H1 (cell line): ENCODE results near the gene TRIM75. TPM values are rescaled to one million over a fixed set of nuclear protein-coding genes. Genes with fewer than 3 reads are reported as not detected.
"Not testable (repeated sequence)": the region's sequence is repeated elsewhere in the genome, so short reads cannot be mapped to it uniquely, and the experiment has no call there.

Experiments used
- CTCF ChIA-PET: fragments of 300-600 bp; sonication (Branson Sonifier 250); formaldehyde crosslinking; loops from one replicate; lab custom pipeline; 2021; ENCODE audit not compliant: partially characterized antibody; lab: Charles Lee
- POLR2A ChIA-PET: fragments of 300-600 bp; sonication (Branson Sonifier 250); formaldehyde crosslinking; loops from one replicate; lab custom pipeline; 2021; ENCODE audit warnings: inconsistent platforms; ENCODE audit not compliant: partially characterized antibody; lab: Charles Lee
- DNase-seq, 2 experiments: peaks; one replicate each; pipeline versions ENCODE4 v3.0.0 to v3.0.0-alpha.2; 2010 to 2022; ENCODE audit warnings: low spot score in 2 of 2, low read depth in 1 of 2, mixed read lengths in 1 of 2
- FAIRE-seq: peaks from 2 replicates; lab custom pipeline; 2011; peaks lifted over from hg19 to GRCh38; lab: Jason Lieb, UNC
- H2AFZ ChIP-seq: 2 replicates; pipeline ENCODE4 v1.8.1; 2012; ENCODE audit warnings: low read length, inconsistent platforms
- H2AK5ac ChIP-seq: 2 replicates; pipeline ENCODE4 v1.6.1; 2013; ENCODE audit warnings: low read depth, low read length
- H2BK120ac ChIP-seq: replicated peaks from 2 replicates; pipeline ENCODE3; 2013; ENCODE audit warnings: low read depth, low read length, inconsistent platforms
- H2BK12ac ChIP-seq: 2 replicates; pipeline ENCODE4 v1.6.1; 2013; ENCODE audit warnings: low read depth, low read length
- H2BK15ac ChIP-seq: 2 replicates; pipeline ENCODE4 v1.6.1; 2013; ENCODE audit warnings: low read length
- H2BK20ac ChIP-seq: 2 replicates; pipeline ENCODE4 v1.6.1; 2013; ENCODE audit warnings: low read length
- H2BK5ac ChIP-seq: 2 replicates; pipeline ENCODE4 v1.6.1; 2013; ENCODE audit warnings: low read depth, low read length
- H3K14ac ChIP-seq: 2 replicates; pipeline ENCODE4 v1.6.1; 2013; ENCODE audit warnings: inconsistent platforms; ENCODE audit not compliant: insufficient read length
- H3K18ac ChIP-seq: 2 replicates; pipeline ENCODE4 v1.6.1; 2013; ENCODE audit warnings: low read length; ENCODE audit errors: extremely low read depth
- H3K23ac ChIP-seq: 2 replicates; pipeline ENCODE4 v1.6.1; 2013; ENCODE audit warnings: inconsistent platforms; ENCODE audit not compliant: insufficient read length
- H3K23me2 ChIP-seq: 2 replicates; pipeline ENCODE4 v1.6.1; 2013; ENCODE audit warnings: low read depth, low read length
- H3K27ac ChIP-seq: 2 replicates; pipeline ENCODE4 v1.6.1; 2011; ENCODE audit warnings: low read depth, low read length, inconsistent platforms
- H3K27me3 ChIP-seq, 4 experiments: replicated peaks in 1 of 4; 1 replicate in 1 of 4; 2 replicates in 3 of 4; pipeline versions ENCODE4 v1.6.1 to v1.8.1; 2011 to 2013; ENCODE audit warnings: low read length in 3 of 4, mild to moderate bottlenecking in 3 of 4, inconsistent platforms in 2 of 4, mixed read lengths in 2 of 4, moderate library complexity in 1 of 4; ENCODE audit not compliant: control insufficient read depth in 3 of 4, insufficient read depth in 3 of 4; ENCODE audit errors: extremely low read depth in 1 of 4
- H3K36me3 ChIP-seq, 4 experiments: 2 replicates each; pipeline versions ENCODE4 v1.6.1 to v1.8.1; 2011 to 2013; ENCODE audit warnings: mild to moderate bottlenecking in 4 of 4, low read length in 3 of 4, moderate library complexity in 2 of 4, control low read depth in 1 of 4, inconsistent platforms in 1 of 4; ENCODE audit not compliant: insufficient read depth in 4 of 4, control insufficient read depth in 2 of 4
- H3K4ac ChIP-seq: replicated peaks from 2 replicates; pipeline ENCODE3; 2013; ENCODE audit warnings: low read length, low read depth, mixed read lengths, inconsistent platforms; ENCODE audit not compliant: insufficient read length
- H3K4me1 ChIP-seq, 4 experiments: replicated peaks in 1 of 4; 1 replicate in 1 of 4; 2 replicates in 3 of 4; pipeline versions ENCODE4 v1.6.1 to v1.8.1; 2011 to 2013; ENCODE audit warnings: low read length in 3 of 4, inconsistent platforms in 2 of 4, mixed read lengths in 1 of 4; ENCODE audit not compliant: insufficient read depth in 4 of 4, control insufficient read depth in 3 of 4
- H3K4me2 ChIP-seq, 2 experiments: 2 replicates each; pipeline versions ENCODE4 v1.6.1 to v1.8.1; 2011 to 2013; ENCODE audit warnings: low read depth in 2 of 2, low read length in 2 of 2, control low read depth in 1 of 2, inconsistent platforms in 1 of 2, mild to moderate bottlenecking in 1 of 2; ENCODE audit not compliant: insufficient read depth in 1 of 2
- H3K4me3 ChIP-seq, 4 experiments: fragments of 200-600, 300-600 bp in 1 of 4; sonication (generic), shearing (Covaris generic), sonication (Bioruptor Twin) in 1 of 4; 2 replicates each; pipeline versions ENCODE4 v1.5.1 to v1.8.1; 2011 to 2016; ENCODE audit warnings: low read length in 4 of 4, low read depth in 3 of 4, control low read depth in 2 of 4, inconsistent platforms in 2 of 4, mild to moderate bottlenecking in 2 of 4, mixed read lengths in 1 of 4, moderate library complexity in 1 of 4; ENCODE audit not compliant: insufficient read depth in 2 of 4; ENCODE audit errors: extremely low read depth in 1 of 4
- H3K56ac ChIP-seq: replicated peaks from 2 replicates; pipeline ENCODE3; 2013; ENCODE audit warnings: low read depth, mild to moderate bottlenecking, mixed read lengths, low read length, inconsistent platforms; ENCODE audit not compliant: insufficient read length
- H3K79me1 ChIP-seq: 2 replicates; pipeline ENCODE4 v1.6.1; 2013; ENCODE audit warnings: low read depth, low read length, control low read depth
- H3K79me2 ChIP-seq, 2 experiments: 2 replicates each; pipeline versions ENCODE4 v1.6.1 to v1.8.1; 2012 to 2013; ENCODE audit warnings: low read length in 2 of 2, mild to moderate bottlenecking in 2 of 2, inconsistent platforms in 1 of 2; ENCODE audit not compliant: insufficient read depth in 2 of 2, control insufficient read depth in 1 of 2
- H3K9ac ChIP-seq, 4 experiments: replicated peaks in 1 of 4; 1 replicate in 1 of 4; 2 replicates in 3 of 4; pipeline versions ENCODE4 v1.6.1 to v1.8.1; 2011 to 2013; ENCODE audit warnings: low read depth in 3 of 4, low read length in 3 of 4, control low read depth in 2 of 4, mild to moderate bottlenecking in 2 of 4, moderate library complexity in 2 of 4, inconsistent platforms in 1 of 4; ENCODE audit errors: extremely low read depth in 1 of 4
- H3K9me3 ChIP-seq, 2 experiments: 2 replicates each; pipeline versions ENCODE4 v1.6.1 to v1.8.1; 2012 to 2013; ENCODE audit warnings: mild to moderate bottlenecking in 2 of 2, moderate library complexity in 2 of 2, control low read depth in 1 of 2, inconsistent platforms in 1 of 2, low read depth in 1 of 2, low read length in 1 of 2, mixed read lengths in 1 of 2; ENCODE audit not compliant: insufficient read depth in 2 of 2
- H4K20me1 ChIP-seq, 2 experiments: replicated peaks in 1 of 2; 2 replicates each; pipeline versions ENCODE3 to v1.8.1; 2011 to 2013; ENCODE audit warnings: inconsistent platforms in 2 of 2, low read length in 2 of 2, mild to moderate bottlenecking in 1 of 2; ENCODE audit not compliant: insufficient read depth in 2 of 2, control insufficient read depth in 1 of 2
- H4K5ac ChIP-seq: 2 replicates; pipeline ENCODE4 v1.6.1; 2013; ENCODE audit warnings: low read length, low read depth, mixed read lengths, inconsistent platforms; ENCODE audit not compliant: insufficient read length
- H4K8ac ChIP-seq: 2 replicates; pipeline ENCODE4 v1.8.0; 2013; ENCODE audit warnings: mild to moderate bottlenecking, moderate library complexity, low read length, inconsistent platforms; ENCODE audit not compliant: insufficient read depth; ENCODE audit errors: extremely low read depth
- H4K91ac ChIP-seq: replicated peaks from 2 replicates; pipeline ENCODE3; 2013; ENCODE audit warnings: low read length, mixed read lengths, inconsistent platforms; ENCODE audit not compliant: insufficient read length
- WGBS, 2 experiments: shearing (Covaris generic) in 1 of 2; methylation state at CpG; one replicate each; pipeline versions ENCODE4 v1.1.6 to v1.1.7; 2013 to 2015; ENCODE audit warnings: low lambda C conversion rate in 2 of 2, mixed read lengths in 2 of 2, inconsistent platforms in 1 of 2, low coverage in 1 of 2, missing lambda C conversion rate in 1 of 2; ENCODE audit not compliant: insufficient replicate concordance in 2 of 2, insufficient coverage in 1 of 2, insufficient read length in 1 of 2; ENCODE audit errors: extremely low coverage in 1 of 2, missing lambda C conversion rate in 1 of 2; 5-methylcytosine and 5-hydroxymethylcytosine counted together
- polyA plus RNA-seq, 7 experiments: library from polyadenylated mRNA; depleted of rRNA in 3 of 7; stranded (reverse) in 5 of 7; unstranded in 2 of 7; fragments of >200 nt in 5 of 7; fragments of 200-250 nt in 2 of 7; gene quantifications; 1 replicate in 5 of 7; 2 replicates in 1 of 7; 4 replicates in 1 of 7; pipeline versions ENCODE4 v1.2.1 to v1.2.3, GENCODE V29; 2011 to 2013; ENCODE audit warnings: missing spikeins in 2 of 7, mixed read lengths in 2 of 7
- total RNA-seq: library from RNA; stranded (reverse); fragmentation: NEBNext Ultra II Directional; extraction: Animal tissue kit (Norgen Biotek cat#: 25700); gene quantifications from 2 replicates; pipeline ENCODE4 v1.2.1, GENCODE V29; 2021

Gene TRIM75
- total and polyA plus RNA-seq, 2 of the 8 experiments (the other 6 are each of a cell fraction or from before 2014, with no cell fraction given): not detected

- H2AK5ac ChIP-seq, H3K23ac ChIP-seq, H3K56ac ChIP-seq, H3K4me1 ChIP-seq, H4K91ac ChIP-seq, H4K8ac ChIP-seq, H3K4ac ChIP-seq, H3K36me3 ChIP-seq, H2AFZ ChIP-seq, H2BK5ac ChIP-seq, H3K9me3 ChIP-seq, H3K79me2 ChIP-seq, H3K4me3 ChIP-seq, H4K5ac ChIP-seq, H3K23me2 ChIP-seq, H2BK12ac ChIP-seq, H3K9ac ChIP-seq, FAIRE-seq, H2BK20ac ChIP-seq, H2BK15ac ChIP-seq, H4K20me1 ChIP-seq, H3K27ac ChIP-seq, H3K79me1 ChIP-seq, H3K4me2 ChIP-seq, H3K14ac ChIP-seq, H3K27me3 ChIP-seq, H3K18ac ChIP-seq, H2BK120ac ChIP-seq: not testable (repeated sequence)
- CTCF ChIA-PET: interaction anchor here (1.3 kb wide), 1 partner anchor 295 kb away, joined by 3 read pairs; no protein-coding TSS in a partner anchor
- peak in 1 of 2 experiments; percentile 50 for DNase-seq
- 75% methylated on average over 11 of the region's 11 CpGs; no CpG with 5 or more reads in 1 of the 2 experiments for WGBS, 2 experiments
- POLR2A ChIA-PET: interaction anchor here (0.6 to 1.2 kb wide), 2 partner anchors 10 to 206 kb away, joined by 3 to 5 read pairs; no protein-coding TSS in a partner anchor
Measured at GRCh38 chr4:165073346-165073745, 19.7 kb downstream of the TRIM75 start.
